ENCODE measurements around the gene SNX20.

The SNX20 gene

GRCh38 chr16:50712956-50713355 lies 31.8 kb upstream of the SNX20 start:
- Mint-ChIP-seq H3K27me3 (ENCODE audit: low read depth) (no peaks in the 10 kb centered on the region), H3K9me3 (no peaks in the 10 kb centered on the region), H3K27ac (no peak overlapping the region), H3K4me3 (no peak overlapping the region), H3K36me3 (ENCODE audit: low read depth) (no peaks in the 10 kb centered on the region), H3K4me1 (peaks cover 13% of the 10 kb centered on the region)
- no peak for TF ChIP-seq CTCF (IDR thresholded peaks at IDR 0.05; ENCODE audit: unreplicated experiment in 3 of 3)

GRCh38 chr16:50712560-50712898 lies 31.4 kb upstream of the SNX20 start:
- Mint-ChIP-seq H3K9me3 (no peaks in the 10 kb centered on the region), H3K36me3 (ENCODE audit: low read depth) (no peaks in the 10 kb centered on the region), H3K4me3 (no peak overlapping the region), H3K4me1 (peaks cover 12% of the 10 kb centered on the region), H3K27me3 (ENCODE audit: low read depth) (no peaks in the 10 kb centered on the region), H3K27ac (no peak overlapping the region)
- TF ChIP-seq CTCF (IDR thresholded peaks at IDR 0.05; ENCODE audit: unreplicated experiment in 3 of 3), result no peak

- H3K36me3 Mint-ChIP-seq (ENCODE audit: low read depth), result no peaks in the 10 kb centered on the region
- H3K4me1 Mint-ChIP-seq, result peaks cover 12% of the 10 kb centered on the region
- H3K27me3 Mint-ChIP-seq (ENCODE audit: low read depth), result no peaks in the 10 kb centered on the region
- no peak overlapping the region for H3K4me3 Mint-ChIP-seq
- no peak overlapping the region for H3K27ac Mint-ChIP-seq
- no peaks in the 10 kb centered on the region for H3K9me3 Mint-ChIP-seq
- no peak for TF ChIP-seq CTCF (IDR thresholded peaks at IDR 0.05; ENCODE audit: unreplicated experiment in 3 of 3)
Observed at GRCh38 chr16:50711862-50712559, 30.9 kb upstream of the SNX20 start.

- no peak overlapping the region for H3K27ac Mint-ChIP-seq
- H3K36me3 Mint-ChIP-seq (ENCODE audit: low read depth), result no peaks in the 10 kb centered on the region
- H3K27me3 Mint-ChIP-seq (ENCODE audit: low read depth), result no peaks in the 10 kb centered on the region
- peaks cover 12% of the 10 kb centered on the region for H3K4me1 Mint-ChIP-seq
- no peak for TF ChIP-seq CTCF (IDR thresholded peaks at IDR 0.05; ENCODE audit: unreplicated experiment in 3 of 3)
- no peak overlapping the region for H3K4me3 Mint-ChIP-seq
- H3K9me3 Mint-ChIP-seq, result peaks cover 3% of the 10 kb centered on the region
Observed at GRCh38 chr16:50711040-50711439, 29.9 kb upstream of the SNX20 start.

- peaks cover 10% of the 10 kb centered on the region for H3K9me3 Mint-ChIP-seq
- peaks cover 12% of the 10 kb centered on the region for H3K4me1 Mint-ChIP-seq
- H3K36me3 Mint-ChIP-seq (ENCODE audit: low read depth), result peaks cover under 1% of the 10 kb centered on the region
- H3K27me3 Mint-ChIP-seq (ENCODE audit: low read depth), result peaks cover 7% of the 10 kb centered on the region
- no peak for TF ChIP-seq CTCF (IDR thresholded peaks at IDR 0.05; ENCODE audit: unreplicated experiment in 3 of 3)
- H3K27ac Mint-ChIP-seq, result no peak overlapping the region
- no peak overlapping the region for H3K4me3 Mint-ChIP-seq
Observed at GRCh38 chr16:50709980-50710379, 28.9 kb upstream of the SNX20 start.

- H3K4me1 Mint-ChIP-seq, result peaks cover 8% of the 10 kb centered on the region
- H3K27me3 Mint-ChIP-seq (ENCODE audit: low read depth), result peaks cover 7% of the 10 kb centered on the region
- peaks cover 10% of the 10 kb centered on the region for H3K9me3 Mint-ChIP-seq
- no peak for TF ChIP-seq CTCF (IDR thresholded peaks at IDR 0.05; ENCODE audit: unreplicated experiment in 3 of 3)
- no peak overlapping the region for H3K27ac Mint-ChIP-seq
- H3K36me3 Mint-ChIP-seq (ENCODE audit: low read depth), result peaks cover 3% of the 10 kb centered on the region
- H3K4me3 Mint-ChIP-seq, result no peak overlapping the region
Observed at GRCh38 chr16:50709061-50709684, 28.1 kb upstream of the SNX20 start.
